Neuron (in vitro differentiated cells): ENCODE results near the gene PCK1.

Source experiments
- H2AFZ ChIP-seq: one replicate; pipeline ENCODE4 v1.6.1; 2013; ENCODE audit warnings: low read depth, mild to moderate bottlenecking, inconsistent platforms, low read length, moderate library complexity
- H3K27me3 ChIP-seq: one replicate; pipeline ENCODE4 v1.6.1; 2013; ENCODE audit warnings: low read length; ENCODE audit not compliant: insufficient read depth
- H3K36me3 ChIP-seq: one replicate; pipeline ENCODE4 v1.6.1; 2013; ENCODE audit warnings: low read length; ENCODE audit not compliant: insufficient read depth
- H3K4me1 ChIP-seq: one replicate; pipeline ENCODE4 v1.6.1; 2013; ENCODE audit warnings: low read length; ENCODE audit not compliant: insufficient read depth
- H3K4me3 ChIP-seq: 2 replicates; pipeline ENCODE4 v1.5.1; 2013; ENCODE audit warnings: mild to moderate bottlenecking, low read length, moderate library complexity
- H3K9me3 ChIP-seq: one replicate; pipeline ENCODE4 v1.6.1; 2013; ENCODE audit warnings: low read length

Gene PCK1

GRCh38 chr20:57596998-57597939 lies 36.4 kb downstream of the PCK1 start:
- H3K27me3 ChIP-seq: peaks cover 25% of the 10 kb centered on the region
- H3K4me3 ChIP-seq: no peak overlapping the region
- no peaks in the 10 kb centered on the region for H3K9me3 ChIP-seq
- H3K36me3 ChIP-seq: no peaks in the 10 kb centered on the region
- no peak overlapping the region for H2AFZ ChIP-seq
- H3K4me1 ChIP-seq: no peaks in the 10 kb centered on the region

GRCh38 chr20:57598060-57598459 lies 37.1 kb downstream of the PCK1 start:
- H3K4me1 ChIP-seq: no peaks in the 10 kb centered on the region
- H3K27me3 ChIP-seq: peaks cover 25% of the 10 kb centered on the region
- no peaks in the 10 kb centered on the region for H3K36me3 ChIP-seq
- H3K9me3 ChIP-seq: no peaks in the 10 kb centered on the region
- H2AFZ ChIP-seq: no peak overlapping the region
- H3K4me3 ChIP-seq: no peak overlapping the region

GRCh38 chr20:57598491-57598890 lies 37.6 kb downstream of the PCK1 start:
- no peaks in the 10 kb centered on the region for H3K36me3 ChIP-seq
- no peaks in the 10 kb centered on the region for H3K4me1 ChIP-seq
- H2AFZ ChIP-seq: no peak overlapping the region
- peaks cover 22% of the 10 kb centered on the region for H3K27me3 ChIP-seq
- H3K4me3 ChIP-seq: no peak overlapping the region
- no peaks in the 10 kb centered on the region for H3K9me3 ChIP-seq

DNA sequence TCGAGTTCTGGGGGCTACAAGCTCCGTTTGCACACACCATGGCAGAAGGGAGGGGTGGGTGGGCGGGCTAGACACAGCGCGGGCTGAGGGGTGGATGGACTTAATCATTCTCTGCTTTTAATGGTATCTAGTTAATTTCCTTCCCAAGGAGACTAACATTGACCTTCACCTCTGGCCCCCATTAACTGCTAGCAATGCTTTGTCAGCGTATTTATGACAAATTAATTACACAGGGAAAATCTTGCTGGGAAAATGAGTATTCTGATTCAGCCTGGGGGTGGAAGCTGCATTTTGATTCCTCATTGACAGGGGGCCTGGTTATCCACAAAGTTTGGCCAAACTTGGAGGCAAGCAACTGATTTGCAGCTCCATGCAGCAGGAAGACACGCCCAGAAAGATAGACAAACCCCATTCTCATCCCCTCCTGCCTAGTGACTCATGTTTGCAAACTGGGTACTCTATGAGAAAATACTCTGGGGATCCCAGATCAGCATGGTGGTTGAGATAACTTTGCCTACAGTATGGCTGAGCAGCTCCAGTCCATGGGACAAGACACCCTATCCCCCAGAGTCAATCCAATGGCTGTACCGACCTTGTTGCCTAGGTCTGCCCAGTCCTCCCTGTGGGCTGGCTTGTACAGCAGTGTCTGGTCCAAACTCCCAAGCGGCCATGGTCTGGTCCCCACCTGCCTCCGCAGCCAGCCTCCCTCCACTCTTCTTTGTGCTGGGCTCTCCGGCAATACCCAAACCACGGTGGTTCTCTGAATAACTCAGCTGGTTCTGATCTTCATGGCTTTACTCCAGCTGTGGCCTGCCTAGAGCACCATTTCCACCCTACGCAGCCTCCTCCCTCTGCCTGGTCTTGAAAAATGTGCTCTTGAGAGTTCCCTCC lies 39.7 kb downstream of the PCK1 start:
- no peaks in the 10 kb centered on the region for H3K4me1 ChIP-seq
- no peak overlapping the region for H2AFZ ChIP-seq
- no peaks in the 10 kb centered on the region for H3K36me3 ChIP-seq
- peaks cover 21% of the 10 kb centered on the region for H3K27me3 ChIP-seq
- H3K9me3 ChIP-seq: no peaks in the 10 kb centered on the region
- H3K4me3 ChIP-seq: no peak overlapping the region

GRCh38 chr20:57601211-57601570 lies 40.3 kb downstream of the PCK1 start:
- H2AFZ ChIP-seq: no peak overlapping the region
- no peaks in the 10 kb centered on the region for H3K9me3 ChIP-seq
- no peaks in the 10 kb centered on the region for H3K36me3 ChIP-seq
- no peaks in the 10 kb centered on the region for H3K4me1 ChIP-seq
- peaks cover 21% of the 10 kb centered on the region for H3K27me3 ChIP-seq
- no peak overlapping the region for H3K4me3 ChIP-seq

DNA sequence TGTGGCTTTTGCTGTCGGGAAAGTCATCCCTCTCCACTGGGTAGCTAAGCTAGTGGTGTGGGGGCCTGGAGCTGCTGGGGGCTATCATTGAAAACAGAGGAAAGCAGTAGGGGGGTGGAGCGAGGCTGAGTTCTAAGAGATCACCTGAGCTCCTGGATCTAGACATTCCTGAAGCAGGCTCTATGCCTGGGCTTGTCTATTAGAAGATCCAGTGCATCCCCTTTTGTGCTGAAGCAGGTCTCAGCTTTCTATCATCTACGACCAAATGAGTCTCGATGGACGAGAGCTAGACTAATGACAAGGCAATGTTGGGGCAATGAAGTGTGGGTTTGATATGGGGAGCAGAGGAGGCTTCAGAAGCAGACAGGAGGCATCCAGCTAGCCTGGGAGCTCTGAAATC lies 40.8 kb downstream of the PCK1 start:
- H3K4me1 ChIP-seq: no peaks in the 10 kb centered on the region
- no peaks in the 10 kb centered on the region for H3K36me3 ChIP-seq
- no peaks in the 10 kb centered on the region for H3K9me3 ChIP-seq
- no peak overlapping the region for H3K4me3 ChIP-seq
- H2AFZ ChIP-seq: no peak overlapping the region
- H3K27me3 ChIP-seq: peaks cover 21% of the 10 kb centered on the region

GRCh38 chr20:57603120-57603519 lies 42.2 kb downstream of the PCK1 start:
- Histone ChIP-seq H3K4me1 (no peaks in the 10 kb centered on the region), H3K36me3 (no peaks in the 10 kb centered on the region), H3K27me3 (peaks cover 15% of the 10 kb centered on the region), H2AFZ (no peak overlapping the region), H3K4me3 (no peak overlapping the region), H3K9me3 (no peaks in the 10 kb centered on the region)

DNA sequence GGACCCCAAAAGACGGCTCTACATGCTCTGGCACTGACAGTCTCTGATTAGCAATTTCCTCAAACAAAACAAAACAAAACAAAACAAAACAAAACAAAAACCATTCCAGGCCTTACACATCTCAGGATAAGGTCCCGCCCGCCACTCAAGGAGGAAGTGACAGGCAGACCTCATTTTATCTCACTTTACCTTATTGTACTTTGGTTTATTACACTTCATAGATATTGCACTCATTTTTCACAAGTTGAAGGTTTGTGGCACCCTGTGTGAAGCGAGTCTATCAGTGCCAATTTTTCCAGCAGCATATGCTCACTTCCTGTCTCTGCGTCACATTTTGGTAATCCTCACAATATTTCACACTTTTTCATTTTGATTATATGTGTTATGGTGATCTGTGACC lies 44.1 kb downstream of the PCK1 start:
- H3K36me3 ChIP-seq: no peaks in the 10 kb centered on the region
- H3K4me3 ChIP-seq: no peak overlapping the region
- no peaks in the 10 kb centered on the region for H3K4me1 ChIP-seq
- no peak overlapping the region for H2AFZ ChIP-seq
- peaks cover 7% of the 10 kb centered on the region for H3K27me3 ChIP-seq
- H3K9me3 ChIP-seq: no peaks in the 10 kb centered on the region

DNA sequence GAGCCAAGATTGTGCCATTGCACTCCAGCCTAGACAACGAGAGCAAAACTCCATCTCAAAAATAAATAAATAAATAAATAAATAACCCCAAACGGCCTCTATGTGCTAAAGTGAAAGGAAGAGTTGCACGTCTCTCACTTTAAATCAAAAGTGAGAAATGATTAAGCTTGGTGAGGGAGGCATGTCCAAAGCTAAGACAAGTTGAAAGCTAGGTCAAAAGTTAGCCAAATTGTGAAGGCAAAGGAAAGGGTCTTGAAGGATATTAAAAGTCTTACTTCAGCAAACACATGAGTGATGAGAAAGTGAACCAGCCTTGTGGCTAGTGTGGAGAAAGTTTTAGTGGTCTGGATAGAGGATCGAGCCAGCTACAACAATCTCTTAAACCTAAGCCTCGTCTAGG lies 45.0 kb downstream of the PCK1 start:
- Histone ChIP-seq H2AFZ (no peak overlapping the region), H3K36me3 (no peaks in the 10 kb centered on the region), H3K4me1 (no peaks in the 10 kb centered on the region), H3K9me3 (no peaks in the 10 kb centered on the region), H3K27me3 (peaks cover 7% of the 10 kb centered on the region), H3K4me3 (no peak overlapping the region)

DNA sequence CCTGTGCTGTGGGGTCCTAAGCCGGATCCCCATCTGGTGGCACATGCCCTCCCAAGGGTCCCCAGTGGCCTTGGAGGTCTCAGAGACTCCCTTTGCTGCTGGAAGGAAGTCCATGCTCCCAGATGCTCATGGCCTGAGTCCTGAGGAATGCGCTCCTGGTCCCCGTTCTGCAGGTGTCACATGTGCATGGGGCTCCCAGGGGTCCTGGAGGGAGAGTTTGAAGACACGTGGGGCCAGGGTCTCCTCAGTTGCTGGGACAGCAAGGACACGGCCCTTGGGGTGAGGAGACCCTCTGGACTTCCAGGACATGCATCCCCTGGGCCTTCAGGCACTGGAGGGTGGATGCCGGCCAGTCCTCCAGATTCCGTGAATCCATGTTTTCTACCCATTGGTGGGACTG lies 47.6 kb downstream of the PCK1 start:
- H3K9me3 ChIP-seq: no peaks in the 10 kb centered on the region
- H3K4me1 ChIP-seq: no peaks in the 10 kb centered on the region
- H3K36me3 ChIP-seq: no peaks in the 10 kb centered on the region
- H3K27me3 ChIP-seq: peaks cover 7% of the 10 kb centered on the region
- H2AFZ ChIP-seq: no peak overlapping the region
- H3K4me3 ChIP-seq: no peak overlapping the region

DNA sequence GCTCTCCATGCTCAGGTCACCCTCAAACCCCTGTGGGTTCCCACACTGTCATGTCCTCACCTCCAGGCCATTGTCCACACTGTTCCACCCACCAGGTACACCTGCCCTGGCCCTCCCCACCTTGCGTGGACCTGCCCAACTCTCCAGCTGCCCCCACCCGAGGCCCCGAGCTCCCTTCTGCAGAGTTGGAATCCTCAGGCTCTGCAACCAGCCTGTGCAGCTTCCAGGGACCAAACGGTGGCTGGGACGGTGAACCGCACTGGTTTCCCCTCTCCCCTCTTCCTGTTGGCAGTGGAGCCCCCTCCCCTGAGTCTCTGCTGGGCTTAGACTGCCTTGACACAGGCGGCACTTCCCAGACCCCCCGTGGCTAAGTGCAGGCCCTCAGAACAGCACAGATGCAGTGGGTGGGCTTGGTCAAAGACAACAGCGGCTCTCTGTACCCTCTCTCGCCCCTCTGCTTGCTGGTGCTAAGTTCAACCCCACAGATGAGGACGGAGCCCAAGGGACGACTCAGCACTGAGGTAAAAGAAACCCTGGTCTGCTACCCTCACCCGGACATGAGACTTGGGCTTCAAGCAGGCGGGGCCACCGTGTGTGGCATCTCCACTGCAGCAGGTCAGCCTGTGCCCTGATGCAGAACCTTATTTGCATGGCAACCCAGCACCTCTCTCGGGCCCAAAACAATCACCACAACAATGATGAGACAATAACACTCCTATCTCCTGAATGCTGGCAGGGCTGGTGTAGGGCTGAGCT lies 48.4 kb downstream of the PCK1 start:
- no peak overlapping the region for H2AFZ ChIP-seq
- peaks cover 3% of the 10 kb centered on the region for H3K27me3 ChIP-seq
- no peaks in the 10 kb centered on the region for H3K9me3 ChIP-seq
- no peaks in the 10 kb centered on the region for H3K4me1 ChIP-seq
- no peaks in the 10 kb centered on the region for H3K36me3 ChIP-seq
- H3K4me3 ChIP-seq: no peak overlapping the region

GRCh38 chr20:57609842-57610167 lies 48.9 kb downstream of the PCK1 start:
- Histone ChIP-seq H3K4me3 (no peak overlapping the region), H3K36me3 (no peaks in the 10 kb centered on the region), H3K4me1 (no peaks in the 10 kb centered on the region), H2AFZ (no peak overlapping the region), H3K9me3 (no peaks in the 10 kb centered on the region), H3K27me3 (no peaks in the 10 kb centered on the region)
